Measurements from ENCODE around the gene RBP3. TPM values are rescaled to one million over a fixed set of nuclear protein-coding genes. Genes with fewer than 3 reads are reported as not detected.

Gene RBP3
- total RNA-seq, 1 experiment from 2014 or later: not detected

GRCh38 chr10:47322300-47323061 is 25.7 kb upstream of the RBP3 start, which contains the start of gene GDF2:
GDF2 (plus strand) TSS chr10:47322454; CDS start chr10:47322669, 215 bp downstream.
- peaks cover 8% of the 10 kb centered on the region for H3K9me3 Mint-ChIP-seq (ENCODE audit: unreplicated experiment)
- TF ChIP-seq CTCF (IDR thresholded peaks at IDR 0.05; ENCODE audit: insufficient read depth in 1 of 2, low read depth in 1 of 2, low read length in 1 of 2, severe bottlenecking in 1 of 2, unreplicated experiment in 1 of 2): no peak
- Histone ChIP-seq H3K36me3 (ENCODE audit: control insufficient read depth, insufficient read depth, low read length) (no peaks in the 10 kb centered on the region), H3K4me3 (ENCODE audit: low read depth, low read length) (no peak within 1 kb of the TSS), H3K9me3 (0 out of 2 replicates have a peak, but pooled peaks cover 3% of the 10 kb centered on the region), H3K27me3 (replicated peaks; ENCODE audit: control insufficient read depth, insufficient read depth, low read length) (no peaks in the 10 kb centered on the region), H3K4me1 (no peaks in the 10 kb centered on the region)
- no peak within 1 kb of the TSS for H3K4me3 Mint-ChIP-seq (ENCODE audit: unreplicated experiment)
- ChIA-PET POLR2A (no interaction called here), CTCF (interaction anchor here (2.5 kb wide), 1 partner anchor 10 kb away, joined by 10 read pairs; no protein-coding TSS in a partner anchor)
- H3K27ac Mint-ChIP-seq (ENCODE audit: unreplicated experiment): no peak within 1 kb of the TSS
- peak in 1 of 2 experiments; percentile 29 for DNase-seq
- peaks cover 6% of the 10 kb centered on the region for H3K4me1 Mint-ChIP-seq (ENCODE audit: low read depth, unreplicated experiment)
- intact Hi-C loops (cut with micrococcal nuclease; ENCODE audit: unreplicated experiment): no loop called here
- H3K27me3 Mint-ChIP-seq (ENCODE audit: insufficient read depth, unreplicated experiment): peaks cover 22% of the 10 kb centered on the region
- H3K36me3 Mint-ChIP-seq (ENCODE audit: insufficient read depth, unreplicated experiment): no peaks in the 10 kb centered on the region
- no TSS peak for BruUV-seq (replicated peaks)

GRCh38 chr10:47323087-47323486 is 25.1 kb upstream of the RBP3 start:
- CTCF ChIA-PET: interaction anchor here (2.5 kb wide), 1 partner anchor 11 kb away, joined by 10 read pairs; no protein-coding TSS in a partner anchor
- peaks cover 8% of the 10 kb centered on the region for H3K9me3 Mint-ChIP-seq (ENCODE audit: unreplicated experiment)

More at GRCh38 chr10:47323087-47323486, 25.1 kb upstream of the RBP3 start:
- no peaks in the 10 kb centered on the region for H3K36me3 ChIP-seq (ENCODE audit: control insufficient read depth, insufficient read depth, low read length)
- H3K4me1 Mint-ChIP-seq (ENCODE audit: low read depth, unreplicated experiment): peaks cover 6% of the 10 kb centered on the region
- DNase-seq: no peak
- intact Hi-C loops (cut with micrococcal nuclease; ENCODE audit: unreplicated experiment): no loop called here
- H3K27me3 ChIP-seq (replicated peaks; ENCODE audit: control insufficient read depth, insufficient read depth, low read length): no peaks in the 10 kb centered on the region
- no peak overlapping the region for H3K27ac Mint-ChIP-seq (ENCODE audit: unreplicated experiment)
- H3K4me3 ChIP-seq (ENCODE audit: low read depth, low read length): no peak overlapping the region
- H3K36me3 Mint-ChIP-seq (ENCODE audit: insufficient read depth, unreplicated experiment): no peaks in the 10 kb centered on the region
- no peaks in the 10 kb centered on the region for H3K4me1 ChIP-seq
- POLR2A ChIA-PET: no interaction called here
- TF ChIP-seq CTCF (IDR thresholded peaks at IDR 0.05; ENCODE audit: insufficient read depth in 1 of 2, low read depth in 1 of 2, low read length in 1 of 2, severe bottlenecking in 1 of 2, unreplicated experiment in 1 of 2): no peak
- no TSS peak for BruUV-seq (replicated peaks)
- peaks cover 22% of the 10 kb centered on the region for H3K27me3 Mint-ChIP-seq (ENCODE audit: insufficient read depth, unreplicated experiment)
- H3K4me3 Mint-ChIP-seq (ENCODE audit: unreplicated experiment): no peak overlapping the region
- 0 out of 2 replicates have a peak, but pooled peaks cover 3% of the 10 kb centered on the region for H3K9me3 ChIP-seq

All from Caco-2 (cell line).